HepG2 (cell line): ENCODE measurements around the gene CENPP. TPM values are rescaled to one million over a fixed set of nuclear protein-coding genes. Genes with fewer than 3 reads are reported as not detected.

Experiments
- ARID2 ChIP-seq: sonication (generic); formaldehyde crosslinking; IDR thresholded peaks from 2 replicates; pipeline ENCODE4 v1.8.1; 2022; ENCODE audit warnings: mild to moderate bottlenecking, missing genetic modification reagents, borderline replicate concordance
- FUBP1 ChIP-seq: sonication (generic); formaldehyde crosslinking; IDR thresholded peaks from 2 replicates; pipeline ENCODE4 v1.5.1; 2020; ENCODE audit warnings: missing genetic modification reagents, mild to moderate bottlenecking, borderline replicate concordance
- JDP2 ChIP-seq: sonication (generic); formaldehyde crosslinking; IDR thresholded peaks from 2 replicates; pipeline ENCODE4 v1.8.1; 2022; ENCODE audit warnings: missing genetic modification reagents, borderline replicate concordance
- KLF11 ChIP-seq: IDR thresholded peaks from 2 replicates; pipeline ENCODE4 v1.6.1; 2016; ENCODE audit warnings: missing compliant biosample characterization
- MAZ ChIP-seq, 2 experiments: sonication (generic) in 1 of 2; formaldehyde crosslinking in 1 of 2; IDR thresholded peaks; 2 replicates each; pipeline versions ENCODE4 v1.5.0 to v1.6.1; 2012 to 2020; ENCODE audit warnings: low read depth in 2 of 2, mild to moderate bottlenecking in 2 of 2, borderline replicate concordance in 1 of 2, improper control_type of control experiment in 1 of 2, low read length in 1 of 2, missing genetic modification reagents in 1 of 2, moderate library complexity in 1 of 2
- MLX ChIP-seq: IDR thresholded peaks from 2 replicates; pipeline ENCODE4 v1.6.1; 2016
- NFATC3 ChIP-seq: sonication (generic); formaldehyde crosslinking; IDR thresholded peaks from 2 replicates; pipeline ENCODE4 v1.5.1; 2020; ENCODE audit warnings: mild to moderate bottlenecking, missing genetic modification reagents
- RFXANK ChIP-seq: IDR thresholded peaks from 2 replicates; pipeline ENCODE4 v1.6.1; 2016
- ZNF407 ChIP-seq: sonication (generic); formaldehyde crosslinking; IDR thresholded peaks from one replicate; pipeline ENCODE4 v1.5.1; 2020; ENCODE audit warnings: mild to moderate bottlenecking, missing genetic modification reagents; ENCODE audit errors: not compliant biosample characterization
- ZNF564 ChIP-seq: sonication (generic); formaldehyde crosslinking; IDR thresholded peaks from 2 replicates; pipeline ENCODE4 v1.8.1; 2023; ENCODE audit warnings: mild to moderate bottlenecking, missing genetic modification reagents
- ZNF749 ChIP-seq: sonication (generic); formaldehyde crosslinking; IDR thresholded peaks from 2 replicates; pipeline ENCODE4 v1.8.0; 2022; ENCODE audit warnings: mild to moderate bottlenecking, missing genetic modification reagents, moderate library complexity, borderline replicate concordance
- polyA plus RNA-seq, 8 experiments: library from polyadenylated mRNA; depleted of rRNA in 3 of 8; stranded (reverse) in 7 of 8; unstranded in 1 of 8; fragments of >200 nt; fragmentation: Illumina TruSeq in 4 of 8; extraction: Trizol in 4 of 8; gene quantifications; 2 replicates each; pipeline versions ENCODE4 v1.2.1 to v1.2.3, GENCODE V29; 2011 to 2016; ENCODE audit warnings: low read depth in 4 of 8, missing spikeins in 1 of 8, mixed read lengths in 1 of 8; ENCODE audit not compliant: insufficient read depth in 1 of 8
- total RNA-seq, 5 experiments: library from RNA; depleted of rRNA; stranded (reverse); fragments of >200 nt; fragmentation: Illumina TruSeq; extraction: Trizol; gene quantifications; 2 replicates each; pipeline ENCODE4 v1.2.3, GENCODE V29; 2016; ENCODE audit warnings: low read depth in 1 of 5

Gene CENPP
- total and polyA plus RNA-seq, 2 of the 13 experiments (the other 11 are each of a cell fraction or from before 2014, with no cell fraction given): 2.0 to 11.4 TPM

- TF ChIP-seq FUBP1 (CRISPR knock-in tag): no peak
- TF ChIP-seq ZNF749 (CRISPR knock-in tag): no peak
- TF ChIP-seq NFATC3: no peak
- TF ChIP-seq ZNF564 (CRISPR knock-in tag): no peak
- no peak for TF ChIP-seq KLF11
- no peak for TF ChIP-seq ZNF407 (CRISPR knock-in tag)
- TF ChIP-seq RFXANK (CRISPR knock-in tag): no peak
- TF ChIP-seq ARID2: no peak
- no peak for TF ChIP-seq MAZ (IDR thresholded peaks at IDR 0.05; ENCODE audit: borderline replicate concordance, low read depth, low read length)
- no peak for TF ChIP-seq MAZ (CRISPR knock-in tag; IDR thresholded peaks at IDR 0.05; ENCODE audit: low read depth)
- no peak for TF ChIP-seq JDP2
- TF ChIP-seq MLX (CRISPR knock-in tag): no peak
Measured at GRCh38 chr9:92576175-92576574, 250.4 kb downstream of the CENPP start (continued).
